Cardiac muscle cell (in vitro differentiated cells and primary cell): ENCODE results near the gene PRMT9. TPM values are rescaled to one million over a fixed set of nuclear protein-coding genes. Genes with fewer than 3 reads are reported as not detected.

Experiments used
- DNase-seq, 2 donors: peaks; one replicate each; pipeline versions ENCODE4 v3.0.0 to v3.0.0-alpha.2; 2010 to 2017; ENCODE audit warnings: low read depth in 1 of 2, low spot score in 1 of 2
- H3K27ac ChIP-seq: fragments of 200-600 bp; sonication (generic); 2 replicates; pipeline ENCODE4 v1.5.1; 2016
- H3K27me3 ChIP-seq: fragments of 200-600 bp; sonication (generic); 2 replicates; pipeline ENCODE4 v1.6.0; 2016; ENCODE audit warnings: control low read depth
- H3K36me3 ChIP-seq: fragments of 200-600 bp; sonication (generic); 2 replicates; pipeline ENCODE4 v1.5.1; 2016; ENCODE audit warnings: control low read depth
- H3K4me1 ChIP-seq: fragments of 200-600 bp; sonication (generic); 2 replicates; pipeline ENCODE4 v1.8.1; 2017; ENCODE audit warnings: low read depth, mild to moderate bottlenecking, mixed run types
- H3K4me3 ChIP-seq: fragments of 200-600 bp; sonication (generic); 2 replicates; pipeline ENCODE4 v1.5.1; 2016; ENCODE audit warnings: mild to moderate bottlenecking
- H3K9me3 ChIP-seq: fragments of 200-600 bp; sonication (generic); 2 replicates; pipeline ENCODE4 v1.5.1; 2017; ENCODE audit warnings: low read depth, mild to moderate bottlenecking, control low read depth
- CTCF ChIP-seq: IDR thresholded peaks from 2 replicates; pipeline ENCODE4 v1.5.1; 2012; ENCODE audit warnings: low read depth, mild to moderate bottlenecking, low read length
- polyA plus RNA-seq: library from polyadenylated mRNA; unstranded; fragments of >200 nt; fragmentation: Nextera tagmentation; extraction: Ambion mirVana; gene quantifications from 2 replicates; pipeline ENCODE4 v1.2.1, GENCODE V29; 2016
- total RNA-seq: library from RNA; depleted of rRNA; stranded (reverse); fragments of >200 nt; gene quantifications from 2 replicates; pipeline ENCODE4 v1.2.3, GENCODE V29; 2016

The PRMT9 gene
- total and polyA plus RNA-seq, 2 experiments from 2014 or later, result 7.3 to 7.7 TPM

GRCh38 chr4:147596377-147596776 is 87.6 kb downstream of the PRMT9 start:
- no peak overlapping the region for H3K27ac ChIP-seq
- H3K36me3 ChIP-seq, result no peaks in the 10 kb centered on the region
- no peaks in the 10 kb centered on the region for H3K9me3 ChIP-seq
- DNase-seq, result no peak
- H3K27me3 ChIP-seq, result no peaks in the 10 kb centered on the region
- no peak overlapping the region for H3K4me3 ChIP-seq
- no peak for TF ChIP-seq CTCF
- H3K4me1 ChIP-seq, result no peaks in the 10 kb centered on the region

GRCh38 chr4:147594578-147594977 is 89.4 kb downstream of the PRMT9 start:
- no peaks in the 10 kb centered on the region for H3K4me1 ChIP-seq
- DNase-seq, result no peak
- TF ChIP-seq CTCF, result no peak
- H3K9me3 ChIP-seq, result no peaks in the 10 kb centered on the region
- H3K27ac ChIP-seq, result no peak overlapping the region
- H3K36me3 ChIP-seq, result no peaks in the 10 kb centered on the region
- no peaks in the 10 kb centered on the region for H3K27me3 ChIP-seq
- H3K4me3 ChIP-seq, result no peak overlapping the region

GRCh38 chr4:147594107-147594506 is 89.9 kb downstream of the PRMT9 start:
- no peak overlapping the region for H3K27ac ChIP-seq
- peak in 1 of 2 donors; percentile 28 for DNase-seq
- no peaks in the 10 kb centered on the region for H3K4me1 ChIP-seq
- TF ChIP-seq CTCF, result peak; percentile 40
- no peaks in the 10 kb centered on the region for H3K27me3 ChIP-seq
- no peaks in the 10 kb centered on the region for H3K36me3 ChIP-seq
- H3K9me3 ChIP-seq, result no peaks in the 10 kb centered on the region
- no peak overlapping the region for H3K4me3 ChIP-seq

GRCh38 chr4:147591106-147591505 is 92.9 kb downstream of the PRMT9 start:
- peak in 1 of 2 donors; percentile 20 for DNase-seq
- peaks cover 11% of the 10 kb centered on the region for H3K4me1 ChIP-seq
- no peak overlapping the region for H3K27ac ChIP-seq
- no peaks in the 10 kb centered on the region for H3K27me3 ChIP-seq
- no peaks in the 10 kb centered on the region for H3K36me3 ChIP-seq
- no peaks in the 10 kb centered on the region for H3K9me3 ChIP-seq
- TF ChIP-seq CTCF, result no peak
- H3K4me3 ChIP-seq, result no peak overlapping the region

- H3K36me3 ChIP-seq, result no peaks in the 10 kb centered on the region
- H3K4me1 ChIP-seq, result peaks cover 13% of the 10 kb centered on the region
- no peak overlapping the region for H3K4me3 ChIP-seq
- DNase-seq, result peak; percentile 75 to 85
- H3K9me3 ChIP-seq, result no peaks in the 10 kb centered on the region
- H3K27ac ChIP-seq, result no peak overlapping the region
- no peaks in the 10 kb centered on the region for H3K27me3 ChIP-seq
- TF ChIP-seq CTCF, result peak; percentile 71
Observed at GRCh38 chr4:147590249-147590920, 93.6 kb downstream of the PRMT9 start.
